Stimulated activated naive B cell treated with anti-CD40 and anti-IgM and Interleukin-4, amounts not matched to agents 10 μg/mL and 1 μg/mL and 100 μg/mL, for 72 hours (primary cell): ENCODE data around the gene TNK1.
"Not testable (repeated sequence)": the region's sequence is repeated elsewhere in the genome, so short reads cannot be mapped to it uniquely, and the experiment has no call there.

Source experiments
- ATAC-seq, 2 donors: fragments of 150-1000 bp; cut with Tn5 transposase; replicated peaks; 2 replicates each; pipeline ENCODE4 v1.10.0; 2021; ENCODE audit warnings: moderate library complexity in 1 of 2
- DNase-seq: peaks from one replicate; pipeline ENCODE4 v3.0.0; 2021
- H3K27ac Mint-ChIP-seq: one replicate; pipeline ENCODE4 v1.8.0; 2022; ENCODE audit warnings: mild to moderate bottlenecking, mixed read lengths
- H3K27me3 Mint-ChIP-seq, 2 donors: one replicate each; pipeline ENCODE4 v1.8.0; 2022; ENCODE audit warnings: mixed read lengths in 2 of 2
- H3K36me3 Mint-ChIP-seq, 2 donors: one replicate each; pipeline ENCODE4 v1.8.0; 2022; ENCODE audit warnings: mixed read lengths in 2 of 2, mild to moderate bottlenecking in 1 of 2
- H3K4me1 Mint-ChIP-seq, 2 donors: one replicate each; pipeline ENCODE4 v1.8.0; 2022; ENCODE audit warnings: mixed read lengths in 2 of 2, mild to moderate bottlenecking in 1 of 2
- H3K4me3 Mint-ChIP-seq, 2 donors: one replicate each; pipeline ENCODE4 v1.8.0; 2022; ENCODE audit warnings: mild to moderate bottlenecking in 2 of 2, mixed read lengths in 2 of 2, moderate library complexity in 1 of 2
- H3K9me3 Mint-ChIP-seq, 2 donors: one replicate each; pipeline ENCODE4 v1.8.0; 2022; ENCODE audit warnings: mixed read lengths in 2 of 2, mild to moderate bottlenecking in 1 of 2

TNK1 gene

GRCh38 chr17:7380855-7381683, at the start of gene TNK1:
TSS of gene TNK1 (plus strand) at chr17:7381089. CDS start at chr17:7382927, 1,838 bp downstream.
- Mint-ChIP-seq H3K4me3 (peak within 1 kb of the TSS; percentile 33 to 73), H3K27ac (peak within 1 kb of the TSS; percentile 68), H3K36me3 (peaks cover 2 to 7% of the 10 kb centered on the region in 2 donors), H3K4me1 (peaks cover 18 to 20% of the 10 kb centered on the region in 2 donors), H3K9me3 (peaks cover 5% of the 10 kb centered on the region in 2 donors), H3K27me3 (peaks cover 46 to 53% of the 10 kb centered on the region in 2 donors)
- DNase-seq (no peak), ATAC-seq (no peak)

- no peaks in the 10 kb centered on the region for H3K9me3 Mint-ChIP-seq
- peak overlapping the region; percentile 43 to 70 for H3K4me3 Mint-ChIP-seq
- H3K4me1 Mint-ChIP-seq: peaks cover 49 to 82% of the 10 kb centered on the region in 2 donors
- H3K36me3 Mint-ChIP-seq: peaks cover 11 to 18% of the 10 kb centered on the region in 2 donors
- H3K27ac Mint-ChIP-seq: peak overlapping the region; percentile 87
- no peak for DNase-seq
- ATAC-seq: no peak
- H3K27me3 Mint-ChIP-seq: no peaks in the 10 kb centered on the region
Measured at GRCh38 chr17:7332111-7332510, 48.8 kb upstream of the TNK1 start.

GRCh38 chr17:7332600-7333069, 48.3 kb upstream of the TNK1 start:
- Mint-ChIP-seq H3K27ac (peak overlapping the region; percentile 87), H3K4me3 (peak overlapping the region; percentile 43 to 70), H3K36me3 (peaks cover 12 to 18% of the 10 kb centered on the region in 2 donors), H3K4me1 (peaks cover 48 to 82% of the 10 kb centered on the region in 2 donors)
- peak; percentile 52 for DNase-seq
- H3K9me3 Mint-ChIP-seq, ATAC-seq, H3K27me3 Mint-ChIP-seq: not testable (repeated sequence)

GRCh38 chr17:7334938-7335538, 45.9 kb upstream of the TNK1 start:
- no peaks in the 10 kb centered on the region for H3K27me3 Mint-ChIP-seq
- H3K36me3 Mint-ChIP-seq: peaks cover 12 to 19% of the 10 kb centered on the region in 2 donors
- ATAC-seq (no peak), DNase-seq (no peak)
- peaks cover 40 to 76% of the 10 kb centered on the region in 2 donors for H3K4me1 Mint-ChIP-seq
- H3K9me3 Mint-ChIP-seq: no peaks in the 10 kb centered on the region
- H3K27ac Mint-ChIP-seq: peak overlapping the region; percentile 91
- peak overlapping the region; percentile 92 to 94 for H3K4me3 Mint-ChIP-seq

- H3K27me3 Mint-ChIP-seq, H3K9me3 Mint-ChIP-seq, DNase-seq: not testable (repeated sequence)
- peak overlapping the region; percentile 92 to 94 for H3K4me3 Mint-ChIP-seq
- H3K4me1 Mint-ChIP-seq: peaks cover 37 to 69% of the 10 kb centered on the region in 2 donors
- peak overlapping the region; percentile 91 for H3K27ac Mint-ChIP-seq
- ATAC-seq: peak in 1 of 2 donors; percentile 2
- H3K36me3 Mint-ChIP-seq: peaks cover 12 to 23% of the 10 kb centered on the region in 2 donors
Measured at GRCh38 chr17:7335765-7336164, 45.1 kb upstream of the TNK1 start.

- peak; percentile 94 to 96 for ATAC-seq
- H3K4me3 Mint-ChIP-seq: peak within 1 kb of the TSS; percentile 92 to 94
- H3K27me3 Mint-ChIP-seq: no peaks in the 10 kb centered on the region
- H3K27ac Mint-ChIP-seq: peak within 1 kb of the TSS; percentile 91
- peak; percentile 57 for DNase-seq
- no peaks in the 10 kb centered on the region for H3K9me3 Mint-ChIP-seq
- H3K4me1 Mint-ChIP-seq: peaks cover 37 to 65% of the 10 kb centered on the region in 2 donors
- H3K36me3 Mint-ChIP-seq: peaks cover 14 to 26% of the 10 kb centered on the region in 2 donors
Measured at GRCh38 chr17:7336240-7337175, 44.4 kb upstream of the TNK1 start, which contains the start of gene ACAP1. TSS of gene ACAP1 (plus strand) at chr17:7336529. CDS start at chr17:7336735, 206 bp downstream.

- not testable (repeated sequence) for H3K27me3 Mint-ChIP-seq, DNase-seq, H3K9me3 Mint-ChIP-seq, ATAC-seq
- peaks cover 15 to 28% of the 10 kb centered on the region in 2 donors for H3K36me3 Mint-ChIP-seq
- H3K4me1 Mint-ChIP-seq: peaks cover 33 to 60% of the 10 kb centered on the region in 2 donors
- peak overlapping the region; percentile 91 for H3K27ac Mint-ChIP-seq
- H3K4me3 Mint-ChIP-seq: peak overlapping the region; percentile 92 to 94
Measured at GRCh38 chr17:7337600-7337999, 43.3 kb upstream of the TNK1 start.

- ATAC-seq (no peak), DNase-seq (no peak)
- Mint-ChIP-seq H3K27me3 (no peaks in the 10 kb centered on the region), H3K27ac (no peak overlapping the region), H3K9me3 (no peaks in the 10 kb centered on the region), H3K4me3 (no peak overlapping the region), H3K4me1 (peaks cover 27 to 52% of the 10 kb centered on the region in 2 donors), H3K36me3 (peaks cover 22 to 45% of the 10 kb centered on the region in 2 donors)
Measured at GRCh38 chr17:7340179-7340578, 40.7 kb upstream of the TNK1 start.

- no peaks in the 10 kb centered on the region for H3K27me3 Mint-ChIP-seq
- peaks cover 20 to 39% of the 10 kb centered on the region in 2 donors for H3K4me1 Mint-ChIP-seq
- H3K4me3 Mint-ChIP-seq: peak overlapping the region in 1 of 2 donors; percentile 19
- DNase-seq (no peak), ATAC-seq (no peak)
- no peak overlapping the region for H3K27ac Mint-ChIP-seq
- H3K9me3 Mint-ChIP-seq: no peaks in the 10 kb centered on the region
- H3K36me3 Mint-ChIP-seq: peaks cover 25 to 48% of the 10 kb centered on the region in 2 donors
Measured at GRCh38 chr17:7341842-7342241, 39.0 kb upstream of the TNK1 start.

- Mint-ChIP-seq H3K9me3 (no peaks in the 10 kb centered on the region), H3K4me3 (no peak overlapping the region), H3K27me3 (no peaks in the 10 kb centered on the region), H3K27ac (peak overlapping the region; percentile 80), H3K36me3 (peaks cover 28 to 47% of the 10 kb centered on the region in 2 donors), H3K4me1 (peaks cover 17 to 39% of the 10 kb centered on the region in 2 donors)
- DNase-seq: no peak
- no peak for ATAC-seq
Measured at GRCh38 chr17:7343250-7343649, 37.6 kb upstream of the TNK1 start.

- ATAC-seq: no peak
Measured at GRCh38 chr17:7346761-7347614, 33.9 kb upstream of the TNK1 start.

GRCh38 chr17:7347630-7348477, 33.0 kb upstream of the TNK1 start:
- Mint-ChIP-seq H3K27me3 (no peaks in the 10 kb centered on the region), H3K4me3 (no peak overlapping the region), H3K9me3 (no peaks in the 10 kb centered on the region), H3K4me1 (peaks cover 29 to 61% of the 10 kb centered on the region in 2 donors), H3K36me3 (peaks cover 38 to 58% of the 10 kb centered on the region in 2 donors), H3K27ac (peak overlapping the region; percentile 91)
- DNase-seq (no peak), ATAC-seq (no peak)

More at GRCh38 chr17:7346761-7347614, 33.9 kb upstream of the TNK1 start:
- Mint-ChIP-seq H3K36me3 (peaks cover 37 to 53% of the 10 kb centered on the region in 2 donors), H3K27ac (peak overlapping the region; percentile 54), H3K27me3 (no peaks in the 10 kb centered on the region), H3K9me3 (no peaks in the 10 kb centered on the region), H3K4me1 (peaks cover 23 to 54% of the 10 kb centered on the region in 2 donors), H3K4me3 (no peak overlapping the region)
- DNase-seq: no peak
